Tongue (tissue), 2 donors: ENCODE data around the gene NAPEPLD. TPM values are rescaled to one million over a fixed set of nuclear protein-coding genes. Genes with fewer than 3 reads are reported as not detected.
"Not testable (repeated sequence)": the region's sequence is repeated elsewhere in the genome, so short reads cannot be mapped to it uniquely, and the experiment has no call there.

Experiments
- DNase-seq: peaks from one replicate; pipeline ENCODE4 v3.0.0-alpha.2; 2015
- total RNA-seq: library from RNA; depleted of rRNA; stranded (reverse); fragments of >200 nt; gene quantifications from one replicate; pipeline ENCODE4 v1.2.3, GENCODE V29; 2014

NAPEPLD gene
- total RNA-seq, 1 donor from 2014 or later = 22.4 TPM

DNA sequence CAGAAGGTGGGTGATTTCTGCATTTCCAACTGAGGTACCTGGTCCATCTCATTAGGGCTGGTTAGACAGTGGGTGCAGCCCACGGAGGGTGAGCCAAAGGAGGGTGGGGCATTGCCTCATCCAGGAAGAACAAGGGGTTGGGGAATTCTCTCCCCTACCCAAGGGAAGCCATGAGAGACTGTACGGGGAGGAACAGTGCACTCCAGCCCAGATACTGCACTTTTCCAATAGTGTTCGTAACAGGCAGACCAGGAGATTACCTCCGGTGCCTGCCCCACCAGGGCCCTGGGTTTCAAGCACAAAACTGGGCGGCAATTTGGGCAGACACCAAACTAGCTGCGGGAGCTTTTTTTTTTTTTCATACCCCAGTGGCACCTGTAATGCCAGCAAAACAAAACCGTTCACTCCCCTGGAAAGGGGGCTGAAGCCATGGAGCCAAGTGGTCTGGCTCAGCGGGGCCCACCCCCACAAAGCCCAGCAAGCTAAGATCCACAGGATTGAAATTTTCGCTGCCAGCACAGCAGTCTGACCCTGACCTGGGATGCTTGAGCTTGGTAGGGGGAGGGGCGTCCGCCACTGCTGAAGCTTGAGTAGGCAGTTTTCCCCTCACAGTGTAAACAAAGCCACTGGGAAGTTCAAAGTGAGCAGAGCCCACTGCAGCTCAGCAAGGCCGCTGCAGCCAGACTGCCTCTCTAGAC lies 42.7 kb downstream of the NAPEPLD start:
- DNase-seq = peak; percentile 7

DNA sequence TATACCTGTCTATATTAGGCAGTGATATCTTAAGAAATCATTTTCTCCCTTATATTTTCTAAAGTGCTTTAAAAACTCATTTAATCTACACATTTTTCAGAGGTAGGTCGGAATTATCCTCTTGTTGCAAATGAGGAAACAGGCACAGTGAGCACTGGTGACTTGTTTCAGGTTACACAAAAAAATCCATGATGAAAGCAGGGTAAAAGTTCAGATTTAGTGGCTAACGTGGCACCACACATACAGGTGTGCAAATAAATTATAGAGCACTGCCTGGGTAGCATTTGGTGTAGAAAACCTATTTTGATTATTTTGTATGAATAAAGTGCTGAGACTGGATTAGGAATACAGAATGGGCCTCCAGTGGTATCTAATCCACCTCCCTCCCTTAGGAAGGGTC lies 47.4 kb downstream of the NAPEPLD start:
- DNase-seq = no peak

DNA sequence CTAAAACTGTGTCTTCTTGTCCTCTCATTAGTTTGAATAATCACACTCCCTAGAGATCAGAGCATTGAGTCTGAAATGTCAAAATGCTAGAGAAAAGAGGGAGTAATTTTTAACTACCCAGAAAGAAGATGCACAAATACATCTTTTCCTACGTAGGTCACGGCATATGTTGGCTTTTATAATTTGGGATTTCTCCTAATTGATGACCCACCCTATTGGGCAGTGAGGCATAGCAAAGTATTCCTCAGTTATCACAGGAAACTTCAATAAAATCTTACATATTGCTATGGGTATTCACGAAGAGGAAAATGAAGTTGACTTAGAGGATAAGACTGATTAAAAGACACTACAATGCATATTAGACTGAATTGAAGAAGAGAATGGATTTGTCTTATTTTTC lies 48.6 kb downstream of the NAPEPLD start:
- DNase-seq = no peak

DNA sequence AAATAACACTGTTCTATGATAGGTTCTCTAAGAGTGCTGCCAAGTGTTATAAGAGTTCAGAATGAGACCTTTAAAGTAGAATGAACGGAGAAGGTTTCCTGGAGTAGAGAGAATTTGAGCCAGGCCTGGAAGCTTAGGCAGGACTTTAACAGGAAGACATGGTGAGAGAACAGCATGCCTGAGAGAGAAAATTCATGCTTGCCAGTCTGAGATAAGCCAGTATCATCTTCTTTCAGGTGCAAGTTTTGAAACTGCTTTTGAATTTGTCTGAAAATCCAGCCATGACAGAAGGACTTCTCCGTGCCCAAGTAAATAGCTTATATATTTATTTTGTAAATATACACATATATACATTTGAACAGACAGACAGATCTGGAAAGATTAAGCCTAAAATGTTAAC lies 51.9 kb downstream of the NAPEPLD start:
- DNase-seq = no peak

DNA sequence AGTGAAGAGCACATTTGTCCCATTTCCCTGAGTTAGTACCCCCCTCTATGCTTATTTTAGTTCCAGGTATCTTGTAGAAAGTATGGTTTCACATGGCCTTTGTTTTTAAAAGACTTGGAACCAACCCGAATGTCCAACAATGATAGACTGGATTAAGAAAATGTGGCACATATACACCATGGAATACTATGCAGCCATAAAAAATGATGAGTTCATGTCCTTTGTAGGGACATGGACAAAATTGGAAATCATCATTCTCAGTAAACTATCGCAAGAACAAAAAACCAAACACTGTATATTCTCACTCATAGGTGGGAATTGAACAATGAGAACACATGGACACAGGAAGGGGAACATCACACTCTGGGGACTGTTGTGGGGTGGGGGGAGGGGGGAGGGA lies 53.3 kb downstream of the NAPEPLD start:
- not testable (repeated sequence) for DNase-seq

DNA sequence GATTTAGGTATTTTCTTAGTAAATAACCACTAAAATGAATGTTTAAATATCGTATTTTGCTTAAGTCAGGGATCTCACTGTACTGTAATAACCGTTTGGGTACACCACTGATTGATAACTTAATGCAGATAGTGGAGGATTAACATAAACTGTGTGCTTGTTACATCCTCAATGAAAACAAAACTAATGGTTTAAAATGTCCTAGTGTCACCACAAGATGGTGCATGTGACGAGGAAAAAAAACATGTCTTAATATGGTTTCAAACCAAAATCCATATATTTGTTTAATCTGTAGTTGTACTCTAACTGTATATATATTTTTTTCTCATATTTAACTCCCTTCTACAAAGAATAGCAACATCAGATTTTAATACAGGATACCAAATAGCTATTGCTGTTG lies 54.8 kb downstream of the NAPEPLD start:
- DNase-seq = no peak

DNA sequence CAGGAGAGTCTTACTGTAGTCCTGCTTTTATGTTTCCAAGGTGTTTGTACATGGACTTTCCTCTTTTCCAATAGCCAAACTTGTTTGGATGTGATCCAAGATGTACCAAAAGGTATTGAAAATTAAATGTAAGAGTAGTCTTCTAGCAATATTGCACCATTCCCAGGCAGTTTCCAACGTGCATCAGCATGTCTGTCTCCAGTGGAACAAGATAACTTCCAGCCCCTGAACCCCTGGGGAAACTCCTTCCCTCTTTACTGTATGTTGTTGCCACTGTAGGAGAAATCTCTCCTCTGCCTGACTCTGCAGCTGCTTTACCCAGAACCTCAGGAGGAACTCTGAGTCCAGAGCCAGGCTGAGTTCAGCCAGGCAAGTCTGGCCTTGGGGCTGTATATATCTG lies 55.5 kb downstream of the NAPEPLD start:
- DNase-seq = no peak

DNA sequence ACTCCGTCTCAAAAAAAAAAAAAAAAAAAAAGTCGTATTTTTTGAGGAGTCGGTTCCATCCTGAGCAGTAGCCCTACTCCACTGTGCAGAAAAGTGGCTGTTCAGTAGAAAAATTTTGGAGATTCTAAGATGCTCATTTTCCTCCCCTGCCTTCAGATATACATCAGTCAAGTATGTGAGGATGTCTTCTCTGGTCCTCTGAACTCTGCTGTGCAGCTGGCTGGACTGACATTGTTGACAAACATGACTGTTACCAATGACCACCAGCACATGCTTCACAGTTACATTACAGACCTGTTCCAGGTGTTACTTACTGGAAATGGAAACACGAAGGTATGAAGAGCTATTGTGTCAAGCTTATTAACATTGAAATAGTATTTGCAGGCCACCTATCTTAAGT lies 56.6 kb downstream of the NAPEPLD start:
- DNase-seq = not testable (repeated sequence)

DNA sequence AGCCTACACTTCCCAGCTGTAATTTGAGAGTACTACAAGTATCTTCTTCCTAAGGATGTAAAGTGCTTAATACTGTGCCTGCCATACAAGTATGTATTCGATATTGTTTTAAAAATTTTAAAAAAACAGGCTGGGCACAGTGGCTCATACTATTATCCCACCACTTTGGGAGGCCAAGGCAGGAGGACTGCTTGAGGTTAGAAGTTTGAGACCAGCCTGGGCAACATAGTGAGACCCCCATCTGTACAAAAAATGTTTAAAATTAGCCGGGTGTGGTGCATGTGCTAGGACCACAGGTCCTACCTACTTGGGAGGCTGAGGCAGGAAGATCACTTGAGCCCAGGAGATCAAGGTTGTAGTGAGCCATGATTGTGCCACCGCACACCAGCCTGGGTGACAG lies 65.7 kb downstream of the NAPEPLD start:
- no peak for DNase-seq

DNA sequence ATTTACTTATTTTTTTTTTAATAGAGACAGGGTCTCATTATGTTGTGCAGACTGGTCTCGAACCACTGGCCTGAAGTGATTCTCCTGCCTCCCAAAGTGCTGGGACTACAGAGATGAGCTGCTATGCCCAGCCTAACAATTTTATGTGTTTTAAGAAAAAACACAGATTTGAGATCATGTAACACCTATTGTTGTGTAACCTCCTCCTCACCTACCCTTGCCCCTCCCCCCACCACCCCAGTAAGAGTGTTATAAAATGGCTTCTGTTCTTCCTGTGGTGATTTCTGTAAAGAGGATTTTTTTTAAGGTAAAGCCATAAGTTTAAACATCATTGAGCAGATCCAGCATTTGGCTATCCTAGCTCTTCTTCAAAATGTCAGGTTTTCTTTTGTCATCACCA lies 66.4 kb downstream of the NAPEPLD start:
- DNase-seq = no peak

DNA sequence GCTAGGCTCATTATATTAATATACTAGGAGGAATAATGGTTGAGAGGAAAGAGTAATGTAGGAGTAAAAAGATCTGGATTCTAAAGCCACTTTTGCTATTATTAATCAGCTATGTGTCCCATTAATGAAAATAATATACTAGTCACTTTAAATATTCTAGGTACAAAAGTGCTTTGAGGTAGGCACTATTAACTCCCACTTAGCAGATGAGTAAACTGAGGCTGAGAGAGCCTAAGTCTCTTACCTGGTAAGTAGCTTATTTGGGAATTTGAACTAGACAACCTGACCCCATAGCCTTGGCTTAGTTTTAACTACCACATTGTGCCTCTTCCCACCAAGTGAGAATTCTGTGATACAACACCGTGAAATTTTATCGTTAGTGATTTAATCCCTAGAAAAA lies 68.0 kb downstream of the NAPEPLD start:
- DNase-seq = no peak

DNA sequence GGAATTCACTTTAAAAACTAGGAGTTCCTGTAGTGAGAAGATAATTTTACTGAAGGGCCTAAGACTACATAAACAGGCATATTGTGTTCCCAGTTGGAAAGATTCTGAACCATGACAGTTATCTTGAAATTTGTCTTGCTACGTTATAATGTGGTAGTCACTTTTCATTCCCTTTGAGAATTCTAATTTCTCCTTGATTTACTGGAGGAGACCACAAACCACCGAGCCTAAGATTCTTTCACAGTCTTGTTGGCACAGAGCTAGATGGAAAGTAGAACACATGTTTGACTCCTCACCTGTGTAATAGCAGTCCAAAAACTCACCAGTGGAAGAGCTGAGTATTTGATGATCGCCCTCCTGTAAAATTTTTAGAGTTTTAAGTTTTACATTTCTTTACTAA lies 69.1 kb downstream of the NAPEPLD start:
- no peak for DNase-seq

DNA sequence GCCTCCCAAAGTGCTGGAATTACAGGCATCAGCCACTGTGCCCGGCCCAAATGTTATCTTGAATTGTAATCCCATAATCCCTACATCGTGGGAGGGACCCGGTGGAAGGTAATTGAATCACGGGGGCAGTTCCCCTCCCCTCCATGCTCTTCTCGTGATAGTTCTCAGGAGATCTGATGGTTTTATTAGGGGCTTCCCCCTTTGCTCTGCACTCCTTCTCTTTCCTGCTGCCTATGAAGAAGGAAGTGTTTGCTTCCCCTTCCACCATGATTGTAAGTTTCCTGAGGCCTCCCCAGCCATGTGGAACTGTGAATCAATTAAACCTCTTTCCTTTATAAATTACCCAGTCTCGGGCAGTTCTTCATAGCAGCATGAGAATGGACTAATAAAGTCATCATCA lies 70.7 kb downstream of the NAPEPLD start:
- not testable (repeated sequence) for DNase-seq

DNA sequence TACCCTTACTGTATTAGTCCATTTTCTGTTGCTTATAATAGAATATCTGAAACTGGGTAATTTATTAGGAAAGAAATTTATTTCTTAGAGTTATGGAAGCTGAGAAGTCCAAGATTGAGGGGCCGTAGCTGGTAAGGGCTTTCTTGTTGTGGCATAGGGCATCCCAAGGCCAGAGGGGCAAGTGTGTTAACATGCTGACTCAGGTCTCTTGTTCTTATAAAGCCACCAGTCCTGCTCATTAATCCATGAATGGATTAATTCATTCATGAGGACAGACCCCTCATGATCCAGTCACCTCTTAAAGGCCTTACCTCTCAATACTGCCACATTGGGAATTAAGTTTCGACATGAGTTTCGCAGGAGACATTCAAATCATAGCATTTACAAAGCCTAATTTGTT lies 71.6 kb downstream of the NAPEPLD start:
- no peak for DNase-seq

DNA sequence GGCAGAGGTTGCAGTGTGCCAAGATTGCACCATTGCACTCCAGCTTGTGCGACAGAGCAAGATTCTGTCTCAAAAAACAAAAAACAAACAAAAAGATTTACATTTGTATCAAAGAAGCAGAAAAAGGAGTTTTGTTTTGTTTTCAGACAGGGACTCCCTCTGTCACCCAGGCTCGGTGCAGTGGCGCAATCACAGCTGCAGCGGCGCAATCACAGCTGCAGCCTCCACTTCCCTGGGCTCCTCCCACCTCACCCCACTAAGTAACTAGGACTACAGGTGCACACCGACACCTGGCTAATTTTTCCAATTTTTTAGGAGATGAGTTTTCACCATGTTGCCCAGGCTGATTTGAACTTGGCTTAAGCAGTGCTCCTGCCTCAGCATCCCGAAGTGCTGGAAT lies 72.1 kb downstream of the NAPEPLD start:
- DNase-seq = no peak

DNA sequence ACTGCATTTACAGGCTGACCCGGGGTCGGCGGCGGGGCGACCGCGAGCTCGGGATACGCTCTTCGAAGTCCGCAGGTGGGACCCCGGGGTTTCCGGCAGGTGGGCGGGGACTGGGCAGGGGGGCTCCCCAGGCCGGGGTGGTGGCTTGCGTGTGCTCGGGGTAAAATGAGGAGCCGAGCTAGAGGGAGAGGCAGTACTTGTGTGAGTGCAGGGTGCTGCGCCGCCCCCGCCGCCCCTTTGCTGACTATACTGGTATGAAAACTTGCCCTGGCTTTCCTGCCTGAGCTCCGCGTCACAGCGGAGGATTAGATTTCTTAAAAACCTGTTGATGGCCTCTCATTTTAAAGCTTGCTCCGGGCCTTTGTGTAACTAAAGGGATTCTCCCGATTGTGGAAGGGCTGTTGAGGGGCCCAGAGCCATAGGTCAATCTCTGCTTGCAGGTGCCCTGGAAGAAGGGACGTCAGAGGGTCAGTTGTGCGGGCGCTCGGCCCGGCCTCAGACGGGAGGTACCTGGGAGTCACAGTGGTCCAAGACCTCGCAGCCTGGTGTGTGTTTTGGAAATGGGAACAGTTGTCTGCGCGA lies 73.5 kb downstream of the NAPEPLD start:
- peak; percentile 72 for DNase-seq

DNA sequence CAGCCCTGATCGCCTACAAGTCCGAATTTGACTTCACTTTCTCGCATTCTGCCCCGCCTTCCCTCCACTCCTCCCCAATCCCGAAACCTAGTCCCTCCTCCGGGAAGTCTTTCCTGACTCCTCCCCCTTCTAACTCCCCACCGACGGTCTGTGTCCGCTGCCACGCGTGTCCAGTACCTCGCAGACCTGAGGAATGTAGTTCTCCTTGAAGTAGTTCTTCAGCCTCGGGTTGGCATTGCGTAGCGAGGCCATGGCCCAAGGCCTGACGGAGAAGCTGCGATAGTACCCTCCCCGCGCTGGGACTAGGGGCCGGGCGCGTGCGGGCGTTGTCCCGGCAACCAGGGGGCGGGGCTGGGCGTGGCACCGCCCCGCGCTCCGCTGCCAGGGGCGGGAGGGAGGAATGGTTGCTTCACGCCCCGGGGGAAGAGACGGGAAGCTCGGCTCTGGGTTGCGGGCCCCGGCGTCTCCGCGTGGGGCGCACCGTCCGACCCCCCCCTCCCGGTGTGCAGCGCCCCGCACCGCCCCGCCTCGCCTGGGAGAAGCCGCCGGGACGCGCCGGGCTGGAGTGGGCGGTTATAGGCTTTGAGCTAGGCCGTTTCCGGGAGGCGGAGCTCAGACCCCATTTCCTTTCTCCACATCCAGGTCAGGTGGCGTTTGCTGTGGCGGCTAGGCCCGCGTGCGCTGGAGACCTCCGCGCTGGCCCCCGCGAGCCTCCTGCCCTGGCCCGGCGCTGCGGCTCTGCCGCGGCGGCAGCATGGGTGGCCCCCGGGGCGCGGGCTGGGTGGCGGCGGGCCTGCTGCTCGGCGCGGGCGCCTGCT lies 74.2 kb downstream of the NAPEPLD start, which contains the start of the genes ARMC10 and FBXL13:
Gene ARMC10, plus strand, starts transcription at position 622 of the 818 bp plus-strand sequence. Its CDS starts 133 bp downstream, at position 755.
Gene FBXL13, minus strand, starts transcription at position 278 of the 818 bp plus-strand sequence.
- peak; percentile 95 for DNase-seq

DNA sequence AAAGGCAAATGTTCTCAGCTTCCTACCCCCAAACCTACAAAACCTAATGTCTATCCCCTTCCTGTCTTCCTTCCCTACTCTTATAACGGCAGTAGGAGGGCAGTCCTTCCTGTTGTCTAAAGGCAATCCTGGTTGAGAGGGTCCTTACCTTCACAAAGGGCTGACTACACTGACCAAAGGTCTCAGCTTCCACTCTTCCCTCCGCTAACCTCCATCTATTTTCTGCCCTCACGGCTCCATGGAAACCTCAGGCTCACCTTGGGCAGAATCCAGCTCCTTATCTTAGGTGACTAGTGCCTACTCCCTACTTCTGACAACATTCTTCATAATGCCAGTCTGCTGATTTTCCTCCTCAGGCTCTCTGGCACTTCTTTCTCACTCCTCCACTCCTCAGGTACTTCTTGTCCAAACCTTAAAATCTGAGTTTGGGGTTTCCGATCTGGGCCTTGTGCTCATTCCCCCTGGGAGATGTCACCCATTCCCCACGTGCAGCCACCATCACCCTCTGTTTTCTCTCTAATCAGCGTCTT lies 74.8 kb downstream of the NAPEPLD start:
- no peak for DNase-seq

DNA sequence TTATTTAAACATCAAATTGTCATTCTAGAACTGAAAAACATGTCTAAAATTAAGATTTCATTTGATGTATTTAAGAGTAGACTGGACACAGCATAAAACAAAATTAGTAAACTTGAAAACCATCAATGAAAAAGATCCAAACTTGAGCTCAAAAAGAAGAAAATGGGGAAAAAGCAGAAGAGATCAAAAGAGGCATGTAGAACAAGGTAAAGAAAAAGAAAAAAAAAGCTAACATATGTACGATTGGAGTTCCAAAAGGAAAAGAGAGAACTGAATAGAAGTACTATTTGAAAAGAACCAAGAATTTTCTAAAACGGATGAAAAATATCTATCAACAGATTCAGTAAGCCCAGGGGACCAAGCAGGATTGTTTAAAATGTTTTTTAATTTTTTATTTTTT lies 77.9 kb downstream of the NAPEPLD start:
- DNase-seq = no peak

DNA sequence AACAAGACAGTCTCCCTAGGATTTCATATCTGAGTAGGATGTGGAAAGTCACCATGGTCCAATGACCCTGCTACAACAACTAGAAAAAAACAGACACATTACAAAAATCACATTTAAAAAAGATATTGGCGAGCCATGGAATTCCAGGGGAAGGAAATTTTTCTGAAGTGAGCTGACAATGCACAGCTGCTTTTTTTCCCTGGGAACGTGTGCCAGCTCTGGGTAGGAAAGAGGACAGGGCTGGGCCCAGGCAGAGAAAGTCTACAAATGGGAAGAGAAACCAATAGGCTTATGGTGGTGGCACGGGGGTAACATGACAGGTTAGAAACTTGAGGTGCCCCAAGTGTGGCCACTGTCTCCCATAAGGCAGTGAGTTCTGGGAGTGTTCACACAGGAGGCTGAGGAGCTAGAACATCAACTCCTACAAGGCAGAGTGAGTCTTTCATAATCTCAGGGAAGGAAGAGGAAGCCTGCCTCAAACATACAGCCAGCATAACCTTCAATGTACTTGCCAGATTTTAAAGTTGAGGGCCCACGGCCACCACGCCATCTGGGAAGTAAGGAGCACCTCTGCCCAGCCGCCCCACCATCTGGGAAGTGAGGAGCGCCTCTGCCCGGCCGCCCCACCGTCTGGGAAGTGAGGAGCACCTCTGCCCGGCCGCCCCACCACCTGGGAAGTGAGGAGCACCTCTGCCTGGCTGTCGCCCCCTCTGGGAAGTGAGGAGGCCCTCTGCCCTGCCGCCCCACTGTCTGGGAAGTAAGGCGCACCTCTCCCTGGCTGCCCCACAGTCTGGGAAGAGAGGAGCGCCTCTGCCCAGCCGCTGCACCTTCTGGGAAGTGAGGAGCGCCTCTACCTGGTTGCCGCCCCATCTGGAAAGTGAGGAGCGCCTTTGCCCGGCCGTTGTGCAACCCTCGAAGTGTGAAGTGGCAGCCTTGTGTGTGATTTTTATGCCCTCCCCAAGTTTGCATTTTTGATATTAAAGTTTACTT lies 80.2 kb downstream of the NAPEPLD start:
- DNase-seq = no peak

DNA sequence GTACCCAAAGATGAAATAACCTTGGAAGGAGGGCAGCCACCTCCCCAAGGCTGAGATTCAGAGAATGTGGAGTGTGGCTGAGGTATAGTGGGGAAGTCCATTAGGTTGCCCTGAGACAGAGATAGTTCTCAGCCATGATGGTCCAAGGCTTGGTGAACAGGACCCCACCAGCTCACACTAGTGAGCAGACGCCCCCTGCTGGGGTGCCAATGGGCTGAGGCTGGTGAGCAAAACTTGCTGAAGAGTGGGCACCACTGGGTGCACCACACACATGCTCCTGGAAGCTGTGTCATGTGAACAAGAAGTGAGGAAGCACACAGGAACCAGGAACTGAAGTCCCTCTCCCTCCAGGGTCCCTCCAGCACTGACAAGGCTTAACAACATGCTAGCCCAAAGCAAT lies 83.2 kb downstream of the NAPEPLD start:
- DNase-seq = peak; percentile 20

DNA sequence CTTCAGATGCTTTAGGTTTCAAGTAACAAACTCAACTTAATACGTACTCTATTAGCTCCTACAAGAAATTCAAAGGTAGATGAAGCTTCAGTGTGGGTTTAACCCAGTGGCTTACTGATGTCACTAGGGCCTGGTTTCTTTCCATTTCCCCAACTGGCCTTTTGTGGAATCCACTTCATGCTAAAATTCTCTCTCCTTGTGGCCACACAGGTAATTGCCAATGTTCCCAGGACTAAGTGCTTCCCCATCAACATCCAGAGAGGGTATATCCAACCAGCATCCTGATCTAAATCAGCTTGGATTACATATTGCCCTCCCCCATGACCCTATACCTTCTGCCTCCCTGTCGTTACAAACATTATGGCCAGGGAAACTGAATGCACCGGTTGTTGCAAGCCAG lies 85.0 kb downstream of the NAPEPLD start:
- no peak for DNase-seq
